HG03108 (cell line): ENCODE results near the gene CFAP91.

ENCODE experiments used
- ATAC-seq: cut with Tn5 transposase; IDR thresholded peaks from one replicate; pipeline ENCODE4 v1.9.1; 2021; ENCODE audit warnings: moderate library complexity; ENCODE audit not compliant: unreplicated experiment

Gene CFAP91

DNA sequence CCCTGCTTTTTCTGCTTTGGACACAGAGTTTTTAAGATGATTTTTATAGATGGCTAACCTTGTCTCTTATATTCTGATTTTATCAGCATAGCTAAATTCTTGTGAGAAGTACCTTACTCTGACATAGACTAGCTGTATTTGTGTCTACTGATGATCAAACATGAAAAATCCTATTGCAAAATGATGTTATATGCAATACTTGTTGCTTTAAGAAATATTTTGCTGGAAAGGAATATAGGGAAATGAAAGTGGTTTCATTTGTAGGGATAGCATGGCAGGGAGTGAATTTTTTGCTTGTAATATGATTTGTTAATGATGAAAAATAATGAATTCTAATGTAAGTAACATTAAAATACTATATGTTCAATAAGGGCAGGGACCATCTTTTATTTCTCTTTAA is 35.9 kb downstream of the CFAP91 start:
- ATAC-seq = no peak

DNA sequence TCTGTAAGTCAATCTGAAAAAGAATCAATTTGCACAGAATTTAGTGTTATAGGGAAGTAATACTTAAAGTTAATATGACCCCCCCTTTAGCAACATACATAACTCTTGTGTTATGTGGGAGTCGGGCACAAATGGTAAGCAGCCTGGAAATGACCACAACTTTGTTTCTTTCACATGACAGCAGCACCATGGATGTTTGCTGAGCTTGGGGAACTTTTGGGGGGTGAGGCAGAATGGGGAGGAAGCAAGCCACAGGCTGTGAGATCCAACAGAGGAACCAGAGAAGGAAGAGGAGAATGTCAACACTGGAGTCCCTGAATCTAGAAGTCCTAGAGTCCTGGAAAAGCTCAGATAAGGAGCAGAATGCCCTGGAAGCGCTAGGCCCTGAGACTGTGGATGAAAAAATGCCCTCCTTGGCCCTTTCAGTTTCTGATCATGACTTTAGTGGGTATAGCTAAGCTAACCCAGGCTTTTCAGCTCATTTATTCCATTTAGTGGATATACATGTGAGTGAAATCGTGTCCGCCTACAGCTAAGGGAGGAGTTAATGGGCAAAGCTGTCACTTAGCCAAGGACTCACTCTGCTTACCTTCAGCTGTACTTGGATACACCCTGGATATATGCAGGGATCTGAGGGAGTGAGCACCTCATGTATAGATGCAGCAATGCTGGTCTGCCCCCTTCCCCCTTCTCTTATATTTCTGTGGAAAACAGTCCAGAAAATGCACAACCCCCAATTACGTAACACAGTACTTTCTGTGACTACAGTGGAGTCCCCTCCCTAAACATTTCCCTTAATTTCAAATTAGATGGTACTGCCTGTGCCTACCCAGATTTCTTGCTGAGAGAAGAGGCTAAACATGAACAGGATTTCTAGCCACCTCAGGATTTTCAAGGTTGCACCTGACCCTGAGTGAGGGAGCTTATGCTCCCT is 39.1 kb downstream of the CFAP91 start:
- no peak for ATAC-seq

GRCh38 chr3:119743921-119744320 is 41.1 kb downstream of the CFAP91 start:
- no peak for ATAC-seq

GRCh38 chr3:119745942-119746341 is 43.1 kb downstream of the CFAP91 start:
- ATAC-seq = no peak

- ATAC-seq = no peak
Measured at GRCh38 chr3:119746423-119746822, 43.6 kb downstream of the CFAP91 start.

GRCh38 chr3:119747357-119747756 is 44.5 kb downstream of the CFAP91 start:
- no peak for ATAC-seq

GRCh38 chr3:119748991-119749390 is 46.2 kb downstream of the CFAP91 start:
- ATAC-seq = no peak

GRCh38 chr3:119751423-119751822 is 48.6 kb downstream of the CFAP91 start:
- no peak for ATAC-seq
